GM18870 (cell line): Measurements from ENCODE around the gene PPP6R2.

Experiments used
- ATAC-seq: cut with Tn5 transposase; IDR thresholded peaks from one replicate; pipeline ENCODE4 v1.9.1; 2021; ENCODE audit warnings: moderate library complexity; ENCODE audit not compliant: unreplicated experiment

The PPP6R2 gene

DNA sequence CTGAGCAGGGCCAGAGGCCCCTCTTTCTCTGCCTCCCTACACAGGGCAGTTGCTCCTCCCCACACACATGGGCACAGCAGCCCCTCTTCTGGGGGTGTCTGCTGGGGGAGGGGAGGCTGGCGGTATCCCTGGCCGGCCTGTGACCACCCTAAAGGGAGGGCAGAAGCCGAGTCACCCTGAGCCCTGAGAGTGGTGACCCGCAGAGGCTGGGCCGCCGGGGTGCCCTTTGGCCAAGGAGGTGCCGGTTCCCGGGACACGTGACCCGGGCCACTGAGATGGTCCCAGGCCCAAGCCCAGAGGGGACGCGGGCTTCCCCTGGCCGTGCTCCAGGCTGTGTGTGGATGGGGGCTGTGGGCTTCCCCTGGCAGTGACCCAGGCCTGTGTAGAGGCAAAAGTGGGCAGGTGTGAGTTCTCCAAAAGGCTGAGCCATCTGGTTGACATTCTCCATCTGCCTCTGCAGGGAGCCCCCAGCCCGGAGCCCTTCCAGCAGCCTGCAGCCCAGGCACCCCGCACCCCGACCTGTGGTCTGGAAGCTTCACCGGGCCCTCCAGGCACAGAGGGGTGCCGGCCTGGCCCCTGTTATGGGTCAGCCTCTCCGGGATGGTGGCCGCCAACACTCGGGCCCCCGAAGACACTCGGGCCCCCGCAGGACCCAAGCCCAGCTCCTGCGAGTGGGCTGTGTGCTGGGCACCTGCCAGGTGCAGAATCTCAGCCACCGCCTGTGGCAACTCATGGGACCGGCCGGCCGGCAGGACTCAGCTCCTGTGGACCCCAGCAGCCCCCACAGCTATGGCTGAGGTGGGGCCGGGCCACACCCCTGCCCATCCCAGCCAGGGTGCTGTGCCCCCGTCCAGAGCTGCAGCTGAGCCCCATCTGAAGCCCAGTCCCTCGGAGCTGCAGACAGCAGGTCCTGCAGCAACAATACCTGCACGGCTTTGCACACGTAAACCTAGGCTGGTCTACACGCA lies 139.3 kb downstream of the PPP6R2 start:
- no peak for ATAC-seq

DNA sequence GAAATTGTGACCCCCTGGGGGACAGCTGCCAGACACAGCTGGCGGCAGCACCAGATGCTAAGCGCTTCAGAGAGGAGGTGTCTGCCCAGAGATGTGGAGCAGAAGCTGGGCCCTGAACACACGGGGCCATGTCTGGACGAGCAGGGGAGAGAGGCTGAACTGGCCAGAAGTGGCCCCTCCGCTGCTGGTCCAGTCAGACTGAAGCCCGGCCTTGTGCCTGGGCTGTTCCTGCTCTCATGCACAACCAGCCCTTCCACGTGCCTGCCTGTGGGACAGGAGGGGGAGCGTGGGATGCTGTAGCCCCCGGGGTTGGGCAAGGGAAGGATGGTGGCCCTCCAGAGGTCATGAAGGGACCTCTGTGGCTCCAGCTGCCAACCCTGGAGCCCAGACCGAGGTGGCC lies 140.0 kb downstream of the PPP6R2 start:
- no peak for ATAC-seq

DNA sequence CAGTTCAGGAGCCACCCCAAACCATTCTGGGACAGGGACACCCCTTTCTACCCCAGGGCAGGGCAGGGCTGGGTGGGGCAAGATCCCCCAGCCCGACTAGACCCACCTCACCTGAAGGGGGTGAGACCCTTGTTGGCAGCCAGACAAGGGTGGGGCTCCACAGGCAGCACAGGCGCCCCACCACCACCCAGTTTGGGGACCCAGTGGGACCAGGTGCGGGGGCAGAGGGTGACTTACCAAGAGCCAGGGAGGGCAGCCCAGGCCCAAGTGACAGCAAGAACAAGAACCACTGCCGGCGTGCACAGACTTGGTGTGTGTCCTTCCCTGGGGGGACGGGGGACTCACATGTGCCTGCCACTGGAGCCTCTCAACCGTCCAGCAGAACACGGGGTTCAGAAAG lies 140.4 kb downstream of the PPP6R2 start:
- ATAC-seq: no peak

DNA sequence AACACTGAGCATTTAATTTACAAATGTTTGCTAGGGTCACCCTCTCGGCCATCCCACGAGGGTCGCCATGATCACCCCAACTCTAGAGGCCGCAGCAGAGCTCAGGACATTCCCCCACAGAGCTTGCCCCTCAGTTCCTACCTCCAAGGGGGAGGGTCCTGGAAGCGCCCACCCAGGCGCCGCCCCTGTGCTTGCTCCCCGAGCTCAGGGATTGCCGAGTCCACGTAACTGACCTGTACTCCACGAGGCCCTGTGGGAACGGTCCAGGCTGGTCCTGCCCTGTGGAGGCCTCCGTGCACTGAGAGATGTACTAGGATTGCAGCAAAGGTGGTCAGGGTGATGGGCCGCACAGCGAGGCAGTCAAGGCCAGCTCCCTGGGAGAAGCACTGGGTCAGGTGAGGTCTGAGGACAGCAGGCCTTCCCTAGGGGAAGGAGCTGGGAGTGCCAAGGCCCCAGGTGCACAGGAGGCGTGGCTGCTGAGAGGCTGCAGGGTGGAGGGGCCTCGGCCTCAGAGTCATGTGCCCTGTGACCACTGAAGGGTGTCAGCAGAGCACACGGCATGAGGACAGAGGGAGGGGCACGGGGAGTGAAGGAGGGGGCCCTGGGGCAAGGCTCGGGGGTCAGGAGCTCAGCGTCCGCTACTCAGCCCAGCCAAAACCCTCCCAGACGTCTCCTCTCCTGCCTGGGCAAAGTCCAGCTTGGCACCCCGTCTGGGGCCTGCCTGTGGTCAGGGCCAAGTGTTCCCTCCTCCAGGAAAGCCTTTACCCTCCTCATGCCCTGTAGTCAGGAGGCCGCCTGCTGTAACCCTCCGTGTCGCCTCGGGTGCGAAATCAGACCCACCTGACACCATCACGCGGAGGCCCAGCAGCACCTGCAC lies 141.1 kb downstream of the PPP6R2 start:
- ATAC-seq: no peak

DNA sequence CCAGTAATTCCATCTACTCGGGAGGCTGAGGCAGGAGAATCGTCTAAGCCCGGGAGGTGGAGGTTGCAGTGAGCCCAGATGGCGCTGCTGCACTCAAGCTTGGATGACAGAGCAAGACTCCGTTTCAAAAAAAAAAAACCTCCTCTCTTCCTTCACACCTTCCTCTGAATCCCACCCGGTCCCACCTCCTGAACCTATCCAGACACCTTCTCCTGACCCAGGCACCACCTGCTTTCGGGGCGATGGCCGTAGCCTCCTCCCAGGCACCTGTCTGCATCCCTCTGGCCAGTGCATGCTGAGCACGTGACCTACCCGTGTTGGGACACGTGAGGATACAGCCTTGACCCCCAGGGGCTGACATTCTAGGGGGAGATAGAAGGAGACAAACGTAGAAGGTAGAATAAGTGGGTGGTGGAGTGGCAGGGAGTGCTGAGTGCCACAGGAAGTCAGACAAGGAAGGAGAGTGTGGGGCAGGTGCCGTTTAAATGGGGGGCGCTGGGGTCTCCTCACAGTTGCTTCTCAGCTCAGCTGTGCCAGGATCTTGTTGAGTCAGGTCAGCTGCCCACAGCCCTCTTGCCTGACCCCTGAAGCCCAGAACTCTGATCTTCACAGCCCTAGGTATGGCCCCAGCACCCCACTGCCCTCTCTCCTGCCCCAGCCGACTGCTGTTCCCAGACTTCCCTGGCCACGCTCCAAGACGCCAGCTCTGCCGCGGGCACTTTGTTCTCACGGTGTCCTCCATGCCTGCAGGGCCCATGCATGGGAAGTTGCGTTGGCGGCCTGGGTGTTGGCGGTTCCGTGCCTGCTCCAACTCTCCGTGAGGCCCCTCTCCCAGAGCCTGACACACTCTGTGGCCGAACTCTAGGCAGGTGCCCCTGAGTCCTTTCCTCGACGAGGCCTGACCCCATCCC lies 142.3 kb downstream of the PPP6R2 start:
- ATAC-seq: no peak

DNA sequence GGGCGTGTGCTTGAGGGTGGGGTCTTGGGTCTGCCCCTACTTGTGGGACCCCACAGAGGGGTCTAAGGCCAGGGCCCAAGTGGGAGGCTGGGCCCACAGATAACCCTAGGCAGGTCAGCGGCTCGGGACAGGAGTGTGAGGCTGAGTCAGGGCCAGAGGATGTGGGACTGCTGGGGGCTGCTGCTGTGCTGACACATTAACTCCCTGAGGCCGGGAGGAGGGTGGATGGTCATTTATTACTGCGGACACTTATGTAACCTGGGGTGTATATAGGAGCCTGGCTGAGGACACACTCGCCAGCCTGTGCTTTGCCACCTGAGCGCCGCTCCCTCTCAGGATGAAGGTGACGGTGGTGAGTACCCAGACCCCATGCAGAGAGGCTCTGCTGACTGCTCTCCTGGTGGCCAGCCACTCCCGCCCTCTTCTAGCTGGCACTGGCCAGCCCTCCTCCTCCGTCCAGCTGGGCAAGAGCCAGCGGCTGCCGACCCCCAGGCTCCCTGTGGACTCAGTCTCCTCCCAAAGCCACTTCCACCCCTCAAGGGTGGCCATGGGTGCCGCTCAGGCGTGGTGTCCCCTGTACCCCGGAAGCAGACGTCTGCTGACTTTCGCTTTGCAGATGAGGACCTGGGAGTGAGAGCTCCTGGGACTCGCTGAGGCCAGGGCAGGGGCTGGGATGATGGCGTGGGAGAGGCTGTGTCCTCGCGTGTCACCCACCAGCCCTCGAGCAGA lies 143.6 kb downstream of the PPP6R2 start, which contains the start of gene MIOX:
Gene MIOX, plus strand, starts transcription at position 299 of the 729 bp plus-strand sequence. Its CDS starts 39 bp downstream, at position 338.
- ATAC-seq: no peak

DNA sequence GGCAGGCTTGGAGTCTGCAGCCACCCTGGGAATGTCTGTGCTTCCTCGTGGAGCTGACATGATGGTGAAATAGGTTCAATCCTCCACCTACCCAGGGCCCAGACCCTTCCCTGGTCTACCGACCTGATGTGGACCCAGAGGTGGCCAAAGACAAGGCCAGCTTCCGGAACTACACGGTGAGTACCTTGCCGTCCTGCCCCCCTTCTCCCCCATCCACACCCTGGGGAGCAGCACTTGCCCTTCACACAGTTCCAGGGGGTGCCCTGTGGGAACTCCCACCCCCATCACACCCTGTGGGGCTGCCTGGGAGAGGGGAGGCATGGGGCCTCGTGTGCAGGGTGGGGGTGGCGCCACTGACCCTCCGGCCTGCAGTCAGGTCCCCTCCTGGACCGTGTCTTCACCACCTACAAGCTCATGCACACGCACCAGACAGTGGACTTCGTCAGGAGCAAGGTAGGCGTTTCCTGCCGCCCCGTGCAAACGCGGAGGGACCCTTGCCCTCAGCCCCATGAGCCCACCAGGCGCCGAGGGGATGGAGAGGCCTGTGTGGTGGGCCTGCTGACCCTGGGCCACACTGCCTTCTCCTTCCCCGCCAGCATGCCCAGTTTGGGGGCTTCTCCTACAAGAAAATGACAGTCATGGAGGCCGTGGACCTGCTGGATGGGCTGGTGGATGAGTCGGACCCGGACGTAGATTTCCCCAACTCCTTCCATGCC lies 144.3 kb downstream of the PPP6R2 start:
- no peak for ATAC-seq

DNA sequence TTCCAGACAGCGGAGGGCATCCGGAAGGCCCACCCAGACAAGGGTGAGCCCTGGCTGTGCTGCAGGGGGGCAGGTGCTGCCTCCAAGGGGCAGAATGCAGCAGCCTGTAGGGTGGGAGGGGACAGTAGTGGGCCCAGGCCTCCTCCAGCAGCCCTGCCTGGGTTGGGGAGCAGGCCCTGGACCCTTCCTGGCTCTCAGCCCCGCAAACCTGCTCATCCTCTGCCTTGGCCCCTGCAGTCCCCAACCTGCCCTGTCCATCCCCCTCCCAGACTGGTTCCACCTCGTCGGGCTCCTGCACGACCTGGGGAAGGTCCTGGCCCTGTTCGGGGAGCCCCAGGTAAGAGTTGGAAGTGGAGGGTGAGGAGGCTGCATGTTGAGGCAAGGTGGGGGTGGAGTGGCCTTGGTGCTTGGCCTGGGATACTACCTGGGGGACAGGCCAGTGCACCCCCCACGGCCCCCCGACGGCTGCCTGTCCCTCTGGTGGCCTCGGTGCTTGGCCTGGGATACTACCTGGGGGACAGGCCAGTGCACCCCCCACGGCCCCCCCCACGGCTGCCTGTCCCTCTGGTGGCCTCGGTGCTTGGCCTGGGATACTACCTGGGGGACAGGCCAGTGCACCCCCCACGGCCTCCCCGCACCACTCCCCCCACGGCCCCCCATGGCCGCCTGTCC lies 145.0 kb downstream of the PPP6R2 start:
- no peak for ATAC-seq

DNA sequence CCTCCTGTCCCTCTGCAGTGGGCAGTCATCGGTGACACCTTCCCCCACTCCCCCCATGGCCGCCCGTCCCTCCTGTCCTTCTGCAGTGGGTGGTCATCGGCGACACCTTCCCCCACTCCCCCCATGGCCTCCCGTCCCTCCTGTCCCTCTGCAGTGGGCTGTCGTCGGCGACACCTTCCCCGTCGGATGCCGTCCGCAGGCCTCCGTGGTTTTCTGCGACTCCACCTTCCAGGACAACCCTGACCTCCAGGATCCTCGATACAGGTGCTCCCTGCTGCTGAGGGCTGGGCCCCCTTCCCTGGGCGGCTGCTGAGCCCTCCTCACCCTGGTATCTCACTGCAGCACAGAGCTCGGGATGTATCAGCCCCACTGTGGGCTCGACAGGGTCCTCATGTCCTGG lies 145.8 kb downstream of the PPP6R2 start:
- ATAC-seq: no peak

DNA sequence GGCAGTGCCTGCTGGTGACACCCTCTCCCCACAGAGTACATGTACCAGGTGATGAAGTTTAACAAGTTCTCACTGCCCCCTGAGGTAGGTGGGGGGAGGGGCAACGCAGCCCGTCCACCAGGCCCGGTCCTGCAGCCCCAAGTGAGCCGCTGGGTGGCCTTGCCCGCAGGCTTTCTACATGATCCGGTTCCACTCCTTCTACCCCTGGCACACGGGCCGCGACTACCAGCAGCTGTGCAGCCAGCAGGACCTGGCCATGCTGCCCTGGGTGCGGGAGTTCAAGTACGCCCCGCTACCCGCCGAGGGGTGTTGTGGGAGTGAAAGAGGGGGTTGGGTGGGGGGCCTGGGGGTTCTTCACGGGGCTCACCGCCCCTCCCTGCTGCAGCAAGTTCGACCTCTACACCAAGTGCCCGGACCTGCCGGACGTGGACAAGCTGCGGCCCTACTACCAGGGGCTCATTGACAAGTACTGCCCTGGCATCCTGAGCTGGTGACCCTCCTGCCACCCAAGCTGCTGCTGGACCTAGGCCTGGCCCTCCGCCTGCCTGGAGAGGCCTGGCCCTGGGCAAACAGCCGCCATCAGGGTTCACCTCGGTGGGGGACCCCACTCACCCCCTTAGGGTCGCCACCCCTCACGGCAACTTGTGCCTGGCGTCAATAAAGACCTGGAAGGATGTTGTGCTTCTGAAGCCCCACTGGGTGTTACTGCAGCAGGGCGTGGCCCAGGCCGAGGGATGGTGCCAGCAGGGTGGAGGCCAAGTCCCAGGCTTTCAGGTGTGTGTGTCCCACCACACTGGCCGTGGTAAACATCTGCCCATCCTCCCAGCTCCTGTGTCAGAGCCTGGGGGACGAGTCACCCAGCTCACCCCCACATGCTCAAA lies 146.5 kb downstream of the PPP6R2 start:
- ATAC-seq: no peak

DNA sequence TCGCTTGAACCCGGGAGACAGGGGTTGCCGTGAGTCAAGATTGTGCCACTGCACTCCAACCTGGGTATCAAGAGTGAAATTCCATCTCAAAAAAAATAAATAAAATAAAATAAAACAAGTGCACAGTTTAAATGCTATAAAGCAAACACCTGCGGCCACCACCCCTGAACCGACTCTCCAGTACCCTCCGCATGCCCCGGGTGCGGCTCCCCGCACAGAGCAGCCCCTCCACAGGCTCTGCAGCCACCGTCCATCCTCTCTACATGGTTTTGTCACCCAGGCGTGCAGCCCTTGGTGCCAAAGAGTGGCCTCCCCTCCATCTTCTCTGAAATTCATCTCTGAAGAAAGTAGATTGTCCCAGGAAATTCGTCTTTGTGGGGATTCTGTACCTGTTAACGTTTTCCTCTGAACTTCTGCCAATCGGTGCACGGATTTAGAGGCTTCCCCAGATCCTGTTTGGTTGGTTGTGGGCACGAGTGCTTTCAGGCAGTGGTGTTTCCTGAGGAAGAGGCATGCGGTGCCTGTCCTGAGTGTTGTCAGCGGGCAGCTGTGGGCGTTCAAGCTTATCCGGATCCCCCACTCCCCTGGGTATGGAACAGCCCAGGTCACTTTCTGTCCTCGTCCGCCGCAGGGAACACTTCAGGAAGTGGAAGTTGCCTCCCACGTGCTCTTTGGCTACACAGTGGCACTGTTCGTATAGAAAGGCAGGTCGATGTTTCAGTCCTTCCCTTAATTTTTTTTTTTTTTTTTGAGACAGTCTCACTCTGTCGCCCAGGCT lies 147.6 kb downstream of the PPP6R2 start:
- no peak for ATAC-seq
